SK-N-MC (cell line): Measurements from ENCODE around the gene DGKH.

Source experiments
- EZH2 ChIP-seq: fragments of 200-600 bp; sonication (generic); IDR thresholded peaks from one replicate; pipeline ENCODE4 v1.6.1; 2017; ENCODE audit warnings: antibody characterized with exemption
- FOXP2 ChIP-seq: optimal IDR thresholded peaks from 2 replicates; pipeline ENCODE3; 2011; ENCODE audit warnings: mild to moderate bottlenecking, moderate library complexity; ENCODE audit not compliant: insufficient read depth; ENCODE audit errors: extremely low read length, control extremely low read depth
- POLR2AphosphoS5 ChIP-seq: IDR thresholded peaks from 2 replicates; pipeline ENCODE4 v1.6.1; 2012; ENCODE audit warnings: mild to moderate bottlenecking, low read depth, low read length, borderline replicate concordance

DNA sequence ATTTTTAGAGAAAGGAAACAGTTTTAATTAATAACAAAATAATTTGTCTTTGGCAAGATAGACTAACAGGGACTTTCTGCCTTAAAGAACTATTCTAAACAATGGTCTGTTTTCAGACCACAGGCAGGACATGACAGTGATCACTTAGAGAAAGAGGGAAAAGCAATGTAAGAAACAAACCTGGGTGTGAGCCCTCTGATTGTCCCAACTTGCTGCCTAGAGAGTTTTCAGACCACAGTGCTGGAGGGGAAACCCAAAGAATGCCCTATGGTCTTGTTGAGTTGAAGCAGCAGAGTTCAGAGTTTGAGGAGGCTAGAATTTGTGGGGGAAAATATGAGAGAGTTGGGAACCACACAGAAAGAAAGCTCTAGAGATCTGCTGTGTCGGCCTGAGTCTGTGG lies 38.1 kb downstream of the DGKH start:
- TF ChIP-seq EZH2 (no peak), POLR2AphosphoS5 (no peak), FOXP2 (no peak)
